GM12875 (cell line): ENCODE results near the gene OTUD3.

Experiments
- H3K4me3 ChIP-seq: one replicate; pipeline ENCODE4 v1.5.1; 2011; ENCODE audit warnings: low read depth, low read length, control low read depth
- TF ChIP-seq, protein P1 (sequence below): IDR thresholded peaks from 2 replicates; pipeline ENCODE4 v1.5.1; 2011; ENCODE audit warnings: low read depth, mild to moderate bottlenecking, control low read depth, inconsistent platforms, low read length, moderate library complexity, borderline replicate concordance; ENCODE audit not compliant: insufficient read depth

OTUD3 gene

DNA sequence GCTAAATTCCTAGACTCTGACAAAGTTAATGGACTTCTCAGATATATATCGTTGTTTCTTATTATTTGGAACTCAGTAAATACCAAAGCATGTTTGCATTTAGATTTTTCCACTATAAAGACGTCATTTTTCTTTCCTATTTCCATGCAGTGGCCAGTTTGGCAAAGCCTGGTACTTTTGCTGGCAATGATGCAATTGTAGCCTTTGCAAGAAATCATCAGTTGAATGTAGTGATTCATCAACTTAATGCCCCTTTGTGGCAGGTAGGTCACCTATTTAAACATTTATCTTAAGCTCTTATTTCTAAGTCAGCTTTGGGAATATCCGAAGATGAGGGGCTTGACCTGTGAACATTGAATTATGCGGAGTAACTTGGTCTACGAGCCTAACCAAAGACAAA is 12.0 kb downstream of the OTUD3 start:
- TF ChIP-seq, protein P1, sequence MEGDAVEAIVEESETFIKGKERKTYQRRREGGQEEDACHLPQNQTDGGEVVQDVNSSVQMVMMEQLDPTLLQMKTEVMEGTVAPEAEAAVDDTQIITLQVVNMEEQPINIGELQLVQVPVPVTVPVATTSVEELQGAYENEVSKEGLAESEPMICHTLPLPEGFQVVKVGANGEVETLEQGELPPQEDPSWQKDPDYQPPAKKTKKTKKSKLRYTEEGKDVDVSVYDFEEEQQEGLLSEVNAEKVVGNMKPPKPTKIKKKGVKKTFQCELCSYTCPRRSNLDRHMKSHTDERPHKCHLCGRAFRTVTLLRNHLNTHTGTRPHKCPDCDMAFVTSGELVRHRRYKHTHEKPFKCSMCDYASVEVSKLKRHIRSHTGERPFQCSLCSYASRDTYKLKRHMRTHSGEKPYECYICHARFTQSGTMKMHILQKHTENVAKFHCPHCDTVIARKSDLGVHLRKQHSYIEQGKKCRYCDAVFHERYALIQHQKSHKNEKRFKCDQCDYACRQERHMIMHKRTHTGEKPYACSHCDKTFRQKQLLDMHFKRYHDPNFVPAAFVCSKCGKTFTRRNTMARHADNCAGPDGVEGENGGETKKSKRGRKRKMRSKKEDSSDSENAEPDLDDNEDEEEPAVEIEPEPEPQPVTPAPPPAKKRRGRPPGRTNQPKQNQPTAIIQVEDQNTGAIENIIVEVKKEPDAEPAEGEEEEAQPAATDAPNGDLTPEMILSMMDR, result no peak
- H3K4me3 ChIP-seq, result no peak overlapping the region

DNA sequence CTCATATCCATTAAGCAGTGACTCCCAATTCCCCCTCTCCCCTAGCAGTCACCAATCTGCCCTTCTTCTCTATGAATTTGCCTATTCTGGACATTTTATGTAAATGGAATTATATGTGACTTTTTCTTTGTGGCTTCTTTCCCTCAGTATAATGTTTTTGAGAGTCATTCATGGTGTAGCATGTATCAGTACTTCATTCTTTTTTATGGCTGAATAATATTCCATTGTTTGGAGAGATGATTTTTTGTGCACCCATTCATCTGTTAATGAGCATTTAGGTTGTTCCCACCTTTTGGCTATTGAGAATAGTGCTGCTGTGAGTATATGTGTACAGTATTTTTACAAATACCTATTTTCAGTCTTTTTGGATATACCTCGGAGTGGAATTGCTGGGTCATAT is 19.5 kb downstream of the OTUD3 start:
- TF ChIP-seq, protein P1, result no peak
- H3K4me3 ChIP-seq, result no peak overlapping the region

DNA sequence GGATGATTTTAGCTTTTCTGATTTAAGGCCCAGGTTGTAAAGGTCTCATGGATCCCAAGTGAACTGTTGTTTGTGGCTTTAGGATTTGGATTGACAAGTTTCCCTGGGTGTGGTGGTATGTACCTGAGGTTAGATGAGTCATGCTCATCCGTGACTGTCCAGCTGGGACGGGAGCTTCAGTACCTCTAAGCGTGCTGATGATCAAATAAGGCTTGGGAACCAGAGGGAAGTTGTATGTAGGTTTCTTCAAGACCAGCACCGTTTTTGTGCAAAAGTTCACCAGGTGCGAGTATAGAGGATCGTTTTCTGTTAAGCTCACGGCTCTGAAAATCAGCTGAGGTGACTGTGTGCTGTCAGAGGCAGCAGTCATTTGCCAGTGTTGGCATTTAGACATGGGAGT is 21.4 kb downstream of the OTUD3 start:
- H3K4me3 ChIP-seq, result no peak overlapping the region
- TF ChIP-seq, protein P1, result no peak

DNA sequence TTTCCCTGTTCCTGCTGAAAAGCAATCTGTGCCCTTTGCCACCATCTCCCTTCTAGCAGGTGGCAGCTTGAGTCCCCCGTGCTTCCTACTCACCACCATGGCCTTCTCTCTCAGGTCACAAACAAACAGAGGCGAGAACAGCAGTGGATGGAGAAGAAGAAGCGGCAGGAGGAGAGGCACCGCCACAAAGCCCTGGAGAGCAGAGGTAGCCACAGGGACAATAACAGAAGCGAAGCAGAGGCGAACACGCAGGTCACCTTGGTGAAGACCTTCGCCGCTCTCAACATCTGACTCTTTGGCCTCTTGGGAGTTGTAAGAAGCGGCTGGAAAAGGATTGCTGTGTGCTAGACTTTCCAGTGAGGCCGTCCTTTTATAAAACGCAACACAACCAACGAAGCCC is 25.3 kb downstream of the OTUD3 start:
- TF ChIP-seq, protein P1, result no peak
- H3K4me3 ChIP-seq, result no peak overlapping the region

DNA sequence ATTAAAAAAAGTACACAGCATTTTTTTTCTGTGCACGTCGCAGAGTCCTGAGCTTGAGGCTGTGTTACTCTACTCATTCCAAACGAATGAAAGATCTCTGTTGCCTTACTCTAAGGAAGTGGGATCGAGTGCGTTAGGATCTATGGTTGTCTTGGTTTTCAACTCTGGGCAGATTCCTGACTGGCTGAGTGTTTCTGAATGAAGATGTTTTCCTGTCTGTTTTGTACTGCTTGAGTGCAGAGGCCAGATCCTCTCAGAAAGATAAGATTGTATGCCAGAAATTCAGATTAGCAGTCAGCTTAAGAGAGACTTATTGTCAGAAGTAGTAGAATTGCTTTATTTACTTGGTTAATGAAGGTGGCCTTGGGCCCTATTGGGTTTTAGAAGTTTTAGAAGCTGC is 27.2 kb downstream of the OTUD3 start:
- TF ChIP-seq, protein P1, result no peak
- no peak overlapping the region for H3K4me3 ChIP-seq

DNA sequence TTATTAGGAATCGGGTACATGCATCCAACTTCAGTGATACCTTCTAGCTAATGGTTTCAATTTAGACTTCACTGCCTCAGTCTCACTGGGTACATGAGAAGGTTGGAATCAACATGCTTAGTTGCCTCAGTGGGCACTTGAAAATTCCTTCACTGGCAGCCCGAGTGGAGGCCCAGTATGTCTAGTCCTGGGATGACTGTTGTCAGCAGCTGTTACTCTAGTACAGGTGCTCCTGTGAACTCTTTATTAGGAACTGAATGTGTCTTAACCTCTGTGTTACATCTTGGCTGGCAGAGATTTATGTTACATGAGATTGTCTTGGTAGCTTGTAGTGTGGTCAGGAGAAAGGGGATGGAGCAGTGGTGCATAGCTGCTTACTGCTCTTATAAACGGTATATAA is 27.8 kb downstream of the OTUD3 start:
- no peak overlapping the region for H3K4me3 ChIP-seq
- TF ChIP-seq, protein P1, result no peak

DNA sequence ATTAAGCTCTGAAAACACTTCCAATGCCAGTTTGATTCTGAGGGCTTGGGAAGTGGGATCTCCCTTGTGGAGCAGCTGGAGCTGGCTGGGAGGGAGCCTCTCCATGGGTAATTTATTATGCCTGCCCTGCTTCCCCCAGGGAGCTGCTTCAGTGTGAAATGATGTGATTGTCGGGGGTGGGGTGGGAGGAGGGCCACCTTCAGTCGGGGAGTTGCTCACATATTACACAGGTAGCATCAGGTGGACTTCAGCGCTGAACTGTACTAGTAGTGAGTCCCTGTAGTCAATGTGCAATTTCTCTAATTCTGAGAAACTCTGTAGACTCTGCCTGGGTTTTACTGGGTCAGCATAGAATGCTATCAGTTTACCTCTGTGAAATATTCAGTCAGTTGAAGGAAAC is 28.5 kb downstream of the OTUD3 start:
- TF ChIP-seq, protein P1, result no peak
- no peak overlapping the region for H3K4me3 ChIP-seq
